ENCODE results near the gene NTN1. TPM values are rescaled to one million over a fixed set of nuclear protein-coding genes. Genes with fewer than 3 reads are reported as not detected.
"Not testable (repeated sequence)": the region's sequence is repeated elsewhere in the genome, so short reads cannot be mapped to it uniquely, and the experiment has no call there.

Gene NTN1
- 10 to 100 TPM; 18.7 to 32.2 TPM for total RNA-seq
- 100 to 1,000 TPM in 1 of 2 donors, 10 to 100 TPM in 1; 88.0 to 137 TPM for polyA plus RNA-seq (ENCODE audit: insufficient read length in 2 of 2)
- long read RNA-seq, donor 1, full-length matches to known transcripts = 3 of 8 reads
- long read RNA-seq, donor 1, partial matches to known transcripts = 0 of 8 reads
- long read RNA-seq, donor 1, other reads (novel, unspliced or antisense) = 5 of 8 reads
- long read RNA-seq, donor 2, full-length matches to known transcripts = 1 of 1 reads
- long read RNA-seq, donor 2, partial matches to known transcripts = 0 of 1 reads
- long read RNA-seq, donor 2, other reads (novel, unspliced or antisense) = 0 of 1 reads
- long read RNA-seq, donor 3, full-length matches to known transcripts = 7 of 12 reads
- long read RNA-seq, donor 3, partial matches to known transcripts = 5 of 12 reads
- long read RNA-seq, donor 3, other reads (novel, unspliced or antisense) = 0 of 12 reads
- long read RNA-seq, donor 4 = 0 reads

DNA sequence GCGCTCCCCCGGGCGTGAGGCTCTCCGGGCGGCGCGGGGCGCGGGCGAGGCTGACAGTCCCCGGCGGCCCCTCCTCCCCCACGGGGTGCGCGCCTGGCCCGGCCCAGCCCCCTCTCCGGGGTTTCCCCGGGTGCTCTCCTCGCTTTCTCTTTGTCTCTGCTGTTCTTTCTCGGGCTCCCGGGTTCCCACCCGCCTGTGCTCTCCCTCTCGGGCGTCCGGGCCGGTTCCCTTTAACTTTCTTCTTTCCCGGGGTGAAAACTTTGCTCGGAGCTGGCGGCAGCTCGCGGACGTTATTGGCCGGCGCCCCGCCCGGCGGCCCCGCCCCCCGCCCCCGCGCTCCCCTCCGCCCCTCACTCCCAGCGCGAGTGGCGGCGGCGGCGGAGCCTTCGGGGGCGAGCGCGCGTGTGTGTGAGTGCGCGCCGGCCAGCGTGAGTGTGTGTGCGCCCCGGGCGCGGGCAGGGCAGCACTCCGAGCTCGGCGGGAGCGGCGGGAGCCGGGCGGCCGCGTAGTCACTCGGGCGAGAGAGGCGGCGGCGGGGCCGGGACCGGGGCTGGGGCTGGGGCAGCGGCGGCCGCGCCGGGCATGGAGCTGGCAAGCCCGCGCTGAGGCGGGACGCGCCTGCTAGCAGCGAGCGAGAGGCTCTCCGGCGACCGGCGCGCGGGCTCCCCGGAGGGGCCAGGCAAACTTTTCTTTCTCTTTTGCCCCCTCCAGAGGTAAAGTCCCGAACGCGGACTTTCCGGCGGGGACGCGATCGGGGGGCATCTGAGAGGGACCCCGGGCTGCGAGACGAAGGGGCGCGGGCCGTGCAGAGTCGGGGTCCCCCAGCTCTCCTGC, at the start of gene NTN1:
Gene NTN1, plus strand, starts transcription at position 353 of the 834 bp plus-strand sequence. CDS start 864 bp downstream, outside the sequence.
- DNase-seq (ENCODE audit: low read depth in 4 of 6, low spot score in 6 of 6) = peak in 2 of 6 donors; percentile 79 to 85
- H3K9me3 ChIP-seq (ENCODE audit: control insufficient read depth, insufficient read depth, low read length) = no peaks in the 10 kb centered on the region
- peaks cover 33% of the 10 kb centered on the region for H3K27me3 ChIP-seq (ENCODE audit: control insufficient read depth, insufficient read depth, low read length)
- no peaks in the 10 kb centered on the region for H3K36me3 ChIP-seq (ENCODE audit: control insufficient read depth, insufficient read depth, low read length)
- peaks cover 23% of the 10 kb centered on the region for H3K4me1 ChIP-seq (ENCODE audit: control insufficient read depth, insufficient read depth, low read length)
- WGBS (ENCODE audit: insufficient coverage) = under 1% methylated on average over 100 of the region's 111 CpGs
- H3K4me3 ChIP-seq (ENCODE audit: low read depth, low read length) = peak within 1 kb of the TSS; percentile 47
- peak within 1 kb of the TSS; percentile 29 for H3K27ac ChIP-seq (ENCODE audit: low read depth, low read length)

DNA sequence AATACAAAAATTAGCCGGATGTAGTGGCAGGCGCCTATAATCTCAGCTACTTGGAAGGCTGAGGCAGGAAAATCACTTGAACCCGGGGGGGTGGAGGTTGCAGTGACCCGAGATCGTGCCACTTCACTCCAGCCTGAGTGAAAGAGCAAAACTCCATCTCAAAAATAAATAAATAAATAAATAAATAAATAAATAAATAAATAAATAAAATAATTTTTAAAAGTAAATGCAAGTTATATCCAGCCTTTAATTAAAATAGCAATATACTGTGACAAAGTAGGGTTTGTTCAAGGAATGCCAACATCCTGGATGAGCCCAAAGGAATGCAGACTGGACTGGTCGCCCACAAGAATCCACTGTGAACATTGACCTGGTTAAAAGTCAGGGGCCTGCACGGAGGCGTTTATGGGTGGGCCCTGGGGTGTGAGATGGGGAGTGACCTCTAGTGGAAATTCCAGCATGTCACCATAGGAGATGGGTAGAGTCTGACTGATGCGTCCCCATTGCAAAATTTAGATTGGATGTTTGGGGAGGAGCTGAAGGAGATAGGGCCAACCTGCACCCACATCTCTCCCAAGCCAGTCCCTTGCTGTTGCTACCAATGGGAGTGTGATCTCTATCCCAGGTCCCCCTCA, 46.1 kb upstream of the NTN1 start:
- Histone ChIP-seq H3K4me3 (ENCODE audit: low read depth, low read length) (no peak overlapping the region), H3K4me1 (ENCODE audit: control insufficient read depth, insufficient read depth, low read length) (no peaks in the 10 kb centered on the region), H3K9me3 (ENCODE audit: control insufficient read depth, insufficient read depth, low read length) (no peaks in the 10 kb centered on the region), H3K27me3 (ENCODE audit: control insufficient read depth, insufficient read depth, low read length) (no peaks in the 10 kb centered on the region), H3K36me3 (ENCODE audit: control insufficient read depth, insufficient read depth, low read length) (no peaks in the 10 kb centered on the region), H3K27ac (ENCODE audit: low read depth, low read length) (no peak overlapping the region)
- no peak for DNase-seq (ENCODE audit: low read depth in 4 of 6, low spot score in 6 of 6)
- WGBS (ENCODE audit: insufficient coverage) = 73% methylated on average over 3 of the region's 9 CpGs

DNA sequence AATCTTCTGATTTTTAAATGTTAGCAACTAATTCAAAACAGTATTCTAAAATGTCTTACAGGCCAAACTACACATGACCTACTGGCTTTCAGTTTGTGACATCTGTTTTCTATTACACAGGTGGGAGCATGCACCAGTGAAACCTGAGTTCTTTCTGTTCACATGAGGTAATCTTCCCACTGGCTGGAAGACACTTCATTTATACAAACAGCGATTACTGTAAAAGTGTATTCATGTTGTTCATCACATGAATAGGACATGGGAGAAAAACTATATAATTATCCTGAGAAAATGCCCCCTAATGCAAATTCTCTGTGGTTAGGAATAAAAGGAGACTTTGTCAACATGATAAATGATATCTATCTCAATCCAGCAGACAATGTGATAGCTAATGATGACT, 44.7 kb upstream of the NTN1 start:
- Histone ChIP-seq H3K4me3 (ENCODE audit: low read depth, low read length) (no peak overlapping the region), H3K4me1 (ENCODE audit: control insufficient read depth, insufficient read depth, low read length) (no peaks in the 10 kb centered on the region), H3K9me3 (ENCODE audit: control insufficient read depth, insufficient read depth, low read length) (no peaks in the 10 kb centered on the region), H3K27me3 (ENCODE audit: control insufficient read depth, insufficient read depth, low read length) (no peaks in the 10 kb centered on the region), H3K36me3 (ENCODE audit: control insufficient read depth, insufficient read depth, low read length) (no peaks in the 10 kb centered on the region), H3K27ac (ENCODE audit: low read depth, low read length) (no peak overlapping the region)
- no CpG with 5 or more reads among the region's 1 CpG for WGBS (ENCODE audit: insufficient coverage)
- no peak for DNase-seq (ENCODE audit: low read depth in 4 of 6, low spot score in 6 of 6)

DNA sequence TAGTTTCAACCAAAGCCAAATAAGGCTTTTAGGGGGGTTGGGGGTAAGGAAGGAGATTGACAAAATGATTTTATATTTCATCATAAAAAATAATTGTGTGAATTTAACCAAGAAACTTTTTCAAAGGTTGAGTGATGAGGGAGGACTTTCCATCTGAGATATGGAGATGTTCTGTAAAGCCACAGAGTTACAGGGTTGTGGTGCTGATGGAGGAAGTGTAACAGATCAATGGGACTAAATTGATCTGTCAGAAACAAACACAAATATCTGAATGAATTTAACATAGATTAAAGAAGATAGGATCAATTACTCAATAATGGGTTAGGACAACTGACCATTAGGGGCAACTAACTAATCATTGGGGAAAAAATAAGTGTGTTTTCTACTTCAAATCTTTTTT, 41.6 kb upstream of the NTN1 start:
- Histone ChIP-seq H3K36me3 (ENCODE audit: control insufficient read depth, insufficient read depth, low read length) (no peaks in the 10 kb centered on the region), H3K4me1 (ENCODE audit: control insufficient read depth, insufficient read depth, low read length) (no peaks in the 10 kb centered on the region), H3K4me3 (ENCODE audit: low read depth, low read length) (no peak overlapping the region), H3K9me3 (ENCODE audit: control insufficient read depth, insufficient read depth, low read length) (no peaks in the 10 kb centered on the region), H3K27me3 (ENCODE audit: control insufficient read depth, insufficient read depth, low read length) (no peaks in the 10 kb centered on the region), H3K27ac (ENCODE audit: low read depth, low read length) (no peak overlapping the region)
- DNase-seq (ENCODE audit: low read depth in 4 of 6, low spot score in 6 of 6) = no peak

DNA sequence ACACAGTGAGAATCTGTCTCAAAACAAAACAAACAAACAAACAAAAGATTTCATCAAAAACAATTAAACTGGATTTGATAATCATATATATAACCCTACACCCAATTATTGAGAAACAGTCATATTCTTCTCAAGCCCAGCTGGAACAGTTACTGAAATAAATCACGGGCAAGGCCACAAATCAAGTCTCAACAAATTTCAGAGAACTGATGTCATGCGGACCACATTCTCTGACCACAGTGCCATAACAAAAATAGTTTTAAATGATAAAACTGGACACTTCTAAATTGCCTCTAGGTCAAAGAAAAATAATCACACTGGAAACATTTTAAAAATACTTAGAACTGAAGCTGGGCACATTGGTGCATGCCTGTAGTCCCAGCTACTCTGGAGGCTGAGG, 39.9 kb upstream of the NTN1 start:
- WGBS (ENCODE audit: insufficient coverage) = 83% methylated on average over 2 of the region's 2 CpGs
- H3K4me3 ChIP-seq (ENCODE audit: low read depth, low read length) = no peak overlapping the region
- no peaks in the 10 kb centered on the region for H3K36me3 ChIP-seq (ENCODE audit: control insufficient read depth, insufficient read depth, low read length)
- DNase-seq (ENCODE audit: low read depth in 4 of 6, low spot score in 6 of 6) = no peak
- no peak overlapping the region for H3K27ac ChIP-seq (ENCODE audit: low read depth, low read length)
- no peaks in the 10 kb centered on the region for H3K9me3 ChIP-seq (ENCODE audit: control insufficient read depth, insufficient read depth, low read length)
- no peaks in the 10 kb centered on the region for H3K4me1 ChIP-seq (ENCODE audit: control insufficient read depth, insufficient read depth, low read length)
- no peaks in the 10 kb centered on the region for H3K27me3 ChIP-seq (ENCODE audit: control insufficient read depth, insufficient read depth, low read length)

DNA sequence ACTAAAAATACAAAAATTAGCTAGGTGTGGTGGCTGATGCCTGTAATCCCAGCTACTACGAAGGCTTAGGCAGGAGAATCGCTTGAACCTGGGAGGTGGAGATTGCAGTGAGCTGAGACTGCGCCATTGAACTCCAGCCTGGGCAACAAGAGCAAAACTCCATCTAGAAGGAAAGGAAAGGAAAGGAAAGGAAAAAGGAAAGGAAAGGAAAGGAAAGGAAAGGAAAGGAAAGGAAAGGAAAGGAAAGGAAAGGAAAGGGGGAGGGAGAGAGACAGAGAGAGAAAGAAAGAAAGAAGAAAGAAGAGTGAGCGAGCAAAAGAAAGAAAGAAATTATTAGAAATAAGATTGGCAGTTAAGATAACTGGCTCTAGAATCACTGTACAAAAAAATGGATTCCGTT, 37.1 kb upstream of the NTN1 start:
- not testable (repeated sequence) for H3K9me3 ChIP-seq (ENCODE audit: control insufficient read depth, insufficient read depth, low read length); H3K36me3 ChIP-seq (ENCODE audit: control insufficient read depth, insufficient read depth, low read length); H3K4me1 ChIP-seq (ENCODE audit: control insufficient read depth, insufficient read depth, low read length); H3K27me3 ChIP-seq (ENCODE audit: control insufficient read depth, insufficient read depth, low read length); DNase-seq (ENCODE audit: low read depth in 4 of 6, low spot score in 6 of 6); H3K4me3 ChIP-seq (ENCODE audit: low read depth, low read length); H3K27ac ChIP-seq (ENCODE audit: low read depth, low read length)
- WGBS (ENCODE audit: insufficient coverage) = no CpG with 5 or more reads among the region's 5 CpGs

DNA sequence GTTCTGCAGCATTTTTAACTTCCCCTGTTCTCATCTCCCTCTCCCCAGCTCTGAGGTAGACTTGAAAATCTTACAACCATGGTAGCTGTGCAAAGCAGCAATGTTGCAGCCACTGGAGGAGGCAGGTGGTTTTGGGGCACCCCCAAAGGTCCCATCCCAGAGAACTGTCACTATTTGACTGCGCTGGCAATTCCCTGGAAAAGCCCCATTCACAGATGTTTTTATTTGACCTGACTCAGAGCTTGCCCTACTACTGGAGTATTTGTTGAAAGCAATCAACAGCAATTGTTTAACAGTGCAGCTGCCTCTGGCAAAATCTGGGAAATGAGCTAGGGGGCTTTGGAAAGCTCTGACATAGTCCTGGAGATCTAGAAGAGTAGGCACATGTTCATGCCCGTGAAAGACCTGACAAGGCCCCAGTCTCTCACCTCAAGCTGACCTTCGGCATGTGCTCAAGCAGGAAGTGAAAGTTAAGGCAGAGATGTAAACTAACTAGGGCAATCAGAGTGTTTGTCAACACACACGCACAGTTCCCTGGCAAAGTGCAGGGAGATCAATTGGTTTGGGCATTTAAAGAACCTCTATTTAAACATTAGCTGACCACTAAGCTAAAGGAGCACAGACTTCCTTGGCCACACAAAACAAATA, 36.1 kb upstream of the NTN1 start:
- H3K27ac ChIP-seq (ENCODE audit: low read depth, low read length) = no peak overlapping the region
- H3K9me3 ChIP-seq (ENCODE audit: control insufficient read depth, insufficient read depth, low read length) = peaks cover 2% of the 10 kb centered on the region
- WGBS (ENCODE audit: insufficient coverage) = 88% methylated on average over 2 of the region's 4 CpGs
- H3K4me3 ChIP-seq (ENCODE audit: low read depth, low read length) = no peak overlapping the region
- no peaks in the 10 kb centered on the region for H3K27me3 ChIP-seq (ENCODE audit: control insufficient read depth, insufficient read depth, low read length)
- DNase-seq (ENCODE audit: low read depth in 4 of 6, low spot score in 6 of 6) = no peak
- H3K4me1 ChIP-seq (ENCODE audit: control insufficient read depth, insufficient read depth, low read length) = no peaks in the 10 kb centered on the region
- no peaks in the 10 kb centered on the region for H3K36me3 ChIP-seq (ENCODE audit: control insufficient read depth, insufficient read depth, low read length)

DNA sequence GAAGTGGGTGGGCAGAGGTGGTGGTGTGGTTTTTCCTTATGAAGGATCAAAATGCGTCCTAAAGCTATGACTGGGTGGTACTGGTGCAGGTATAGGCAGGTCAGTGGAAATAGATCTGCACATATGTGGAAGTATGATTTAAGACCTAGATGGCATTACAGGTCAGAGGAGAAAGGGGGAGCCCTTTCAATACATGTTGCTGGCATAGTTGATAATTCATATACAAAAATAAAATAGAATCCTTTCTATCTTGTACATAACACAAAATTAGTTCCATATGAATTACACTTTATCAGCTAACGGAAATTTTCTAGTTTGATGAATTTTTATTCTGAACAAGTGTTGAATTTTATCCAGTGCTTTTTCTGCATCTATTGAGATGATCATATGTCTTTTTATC, 35.0 kb upstream of the NTN1 start:
- 86% methylated on average over 1 of the region's 2 CpGs for WGBS (ENCODE audit: insufficient coverage)
- Histone ChIP-seq H3K36me3 (ENCODE audit: control insufficient read depth, insufficient read depth, low read length) (no peaks in the 10 kb centered on the region), H3K4me1 (ENCODE audit: control insufficient read depth, insufficient read depth, low read length) (no peaks in the 10 kb centered on the region), H3K4me3 (ENCODE audit: low read depth, low read length) (no peak overlapping the region), H3K27ac (ENCODE audit: low read depth, low read length) (no peak overlapping the region), H3K27me3 (ENCODE audit: control insufficient read depth, insufficient read depth, low read length) (no peaks in the 10 kb centered on the region), H3K9me3 (ENCODE audit: control insufficient read depth, insufficient read depth, low read length) (peaks cover 2% of the 10 kb centered on the region)
- no peak for DNase-seq (ENCODE audit: low read depth in 4 of 6, low spot score in 6 of 6)

DNA sequence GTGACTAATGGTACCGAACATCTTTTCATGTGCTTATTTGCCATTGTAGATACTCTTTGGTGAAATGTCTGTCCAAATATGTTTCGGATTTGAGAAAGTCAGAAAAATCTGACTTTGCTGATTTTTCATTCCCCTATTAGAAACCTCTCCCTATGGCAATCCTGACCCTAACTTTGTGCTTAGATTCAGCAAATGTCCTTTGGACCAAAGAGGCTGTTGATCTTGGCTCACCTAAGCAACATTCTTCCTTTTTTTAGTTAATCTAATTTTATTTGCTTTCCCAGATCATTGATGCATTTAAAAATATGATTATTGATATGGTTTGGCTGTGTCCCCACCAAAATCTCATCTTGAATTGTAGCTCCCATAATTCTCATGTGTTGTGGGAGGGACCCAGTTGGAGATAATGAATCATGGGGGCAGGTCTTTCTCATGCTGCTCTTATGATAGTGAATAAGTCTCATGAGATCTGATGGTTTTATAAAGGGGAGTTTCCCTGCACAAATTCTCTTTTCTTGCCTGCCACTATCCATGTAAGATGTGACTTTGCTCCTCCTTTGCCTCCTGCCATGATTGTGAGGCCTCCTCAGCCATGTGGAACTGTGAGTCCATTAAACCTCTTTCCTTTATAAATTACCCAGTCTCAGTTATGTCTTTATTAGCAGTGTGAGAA, 32.9 kb upstream of the NTN1 start:
- DNase-seq (ENCODE audit: low read depth in 4 of 6, low spot score in 6 of 6); H3K36me3 ChIP-seq (ENCODE audit: control insufficient read depth, insufficient read depth, low read length); H3K9me3 ChIP-seq (ENCODE audit: control insufficient read depth, insufficient read depth, low read length); H3K4me1 ChIP-seq (ENCODE audit: control insufficient read depth, insufficient read depth, low read length); H3K27ac ChIP-seq (ENCODE audit: low read depth, low read length); H3K4me3 ChIP-seq (ENCODE audit: low read depth, low read length); H3K27me3 ChIP-seq (ENCODE audit: control insufficient read depth, insufficient read depth, low read length): not testable (repeated sequence)
- WGBS (ENCODE audit: insufficient coverage) = no CpG with 5 or more reads among the region's 2 CpGs
